ENCODE results near the gene AHCYL2. TPM values are rescaled to one million over a fixed set of nuclear protein-coding genes. Genes with fewer than 3 reads are reported as not detected.

The AHCYL2 gene
- total RNA-seq, 1 donor from 2014 or later: 10.1 TPM

DNA sequence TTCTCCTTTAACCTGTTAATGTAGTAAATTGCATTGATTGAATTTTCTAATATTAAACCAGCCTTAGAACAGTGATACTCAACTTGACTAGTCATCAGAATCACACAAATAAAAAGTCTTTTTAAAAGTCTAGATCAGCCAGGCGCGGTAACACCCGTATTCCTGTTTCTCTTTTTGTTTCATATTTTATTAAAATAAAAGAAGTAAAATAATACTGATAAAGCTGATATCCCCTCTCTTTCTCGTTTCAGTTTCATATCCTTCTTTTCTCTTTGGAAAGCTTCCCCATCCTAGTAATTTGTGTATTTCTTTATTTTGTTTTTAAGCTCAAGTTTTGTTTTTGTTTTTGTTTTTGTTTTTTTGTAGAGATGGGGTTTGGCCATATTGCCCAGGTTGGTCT lies 27.1 kb upstream of the AHCYL2 start:
- H3K4me3 ChIP-seq (ENCODE audit: low read depth, low read length): no peak overlapping the region
- DNase-seq (ENCODE audit: low read depth): no peak

DNA sequence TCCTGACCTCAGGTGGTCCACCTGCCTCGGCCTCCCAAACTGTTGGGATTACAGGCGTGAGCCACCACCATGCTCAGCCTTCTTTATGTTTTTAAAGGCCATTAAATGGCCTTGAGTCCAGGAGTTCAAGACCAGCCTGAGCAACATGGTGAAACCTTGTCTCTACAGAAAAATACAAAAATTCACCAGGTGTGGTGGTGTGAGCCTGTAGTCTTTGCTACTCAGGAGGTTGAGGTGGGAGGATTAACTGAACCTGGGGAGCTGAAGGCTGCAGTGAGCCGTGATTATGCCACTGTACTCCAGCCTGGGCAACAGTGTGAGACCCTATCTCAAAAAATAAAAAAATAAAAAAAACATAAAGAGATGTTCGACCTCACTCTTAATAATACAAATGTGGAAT lies 25.4 kb upstream of the AHCYL2 start:
- no peak for DNase-seq (ENCODE audit: low read depth)
- TF ChIP-seq, protein P1, sequence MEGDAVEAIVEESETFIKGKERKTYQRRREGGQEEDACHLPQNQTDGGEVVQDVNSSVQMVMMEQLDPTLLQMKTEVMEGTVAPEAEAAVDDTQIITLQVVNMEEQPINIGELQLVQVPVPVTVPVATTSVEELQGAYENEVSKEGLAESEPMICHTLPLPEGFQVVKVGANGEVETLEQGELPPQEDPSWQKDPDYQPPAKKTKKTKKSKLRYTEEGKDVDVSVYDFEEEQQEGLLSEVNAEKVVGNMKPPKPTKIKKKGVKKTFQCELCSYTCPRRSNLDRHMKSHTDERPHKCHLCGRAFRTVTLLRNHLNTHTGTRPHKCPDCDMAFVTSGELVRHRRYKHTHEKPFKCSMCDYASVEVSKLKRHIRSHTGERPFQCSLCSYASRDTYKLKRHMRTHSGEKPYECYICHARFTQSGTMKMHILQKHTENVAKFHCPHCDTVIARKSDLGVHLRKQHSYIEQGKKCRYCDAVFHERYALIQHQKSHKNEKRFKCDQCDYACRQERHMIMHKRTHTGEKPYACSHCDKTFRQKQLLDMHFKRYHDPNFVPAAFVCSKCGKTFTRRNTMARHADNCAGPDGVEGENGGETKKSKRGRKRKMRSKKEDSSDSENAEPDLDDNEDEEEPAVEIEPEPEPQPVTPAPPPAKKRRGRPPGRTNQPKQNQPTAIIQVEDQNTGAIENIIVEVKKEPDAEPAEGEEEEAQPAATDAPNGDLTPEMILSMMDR (IDR thresholded peaks at IDR 0.05; ENCODE audit: insufficient read depth, low read length, poor library complexity, severe bottlenecking): no peak
- Histone ChIP-seq H3K4me3 (ENCODE audit: low read depth, low read length) (no peak overlapping the region), H3K36me3 (ENCODE audit: control insufficient read depth, insufficient read depth, low read length) (no peaks in the 10 kb centered on the region), H3K27me3 (ENCODE audit: control insufficient read depth, insufficient read depth, low read length) (no peaks in the 10 kb centered on the region)

More for the DNA sequence above, 27.1 kb upstream of the AHCYL2 start:
- H3K36me3 ChIP-seq (ENCODE audit: control insufficient read depth, insufficient read depth, low read length): no peaks in the 10 kb centered on the region
- H3K27me3 ChIP-seq (ENCODE audit: control insufficient read depth, insufficient read depth, low read length): no peaks in the 10 kb centered on the region
- TF ChIP-seq, protein P1 (IDR thresholded peaks at IDR 0.05; ENCODE audit: insufficient read depth, low read length, poor library complexity, severe bottlenecking): no peak

DNA sequence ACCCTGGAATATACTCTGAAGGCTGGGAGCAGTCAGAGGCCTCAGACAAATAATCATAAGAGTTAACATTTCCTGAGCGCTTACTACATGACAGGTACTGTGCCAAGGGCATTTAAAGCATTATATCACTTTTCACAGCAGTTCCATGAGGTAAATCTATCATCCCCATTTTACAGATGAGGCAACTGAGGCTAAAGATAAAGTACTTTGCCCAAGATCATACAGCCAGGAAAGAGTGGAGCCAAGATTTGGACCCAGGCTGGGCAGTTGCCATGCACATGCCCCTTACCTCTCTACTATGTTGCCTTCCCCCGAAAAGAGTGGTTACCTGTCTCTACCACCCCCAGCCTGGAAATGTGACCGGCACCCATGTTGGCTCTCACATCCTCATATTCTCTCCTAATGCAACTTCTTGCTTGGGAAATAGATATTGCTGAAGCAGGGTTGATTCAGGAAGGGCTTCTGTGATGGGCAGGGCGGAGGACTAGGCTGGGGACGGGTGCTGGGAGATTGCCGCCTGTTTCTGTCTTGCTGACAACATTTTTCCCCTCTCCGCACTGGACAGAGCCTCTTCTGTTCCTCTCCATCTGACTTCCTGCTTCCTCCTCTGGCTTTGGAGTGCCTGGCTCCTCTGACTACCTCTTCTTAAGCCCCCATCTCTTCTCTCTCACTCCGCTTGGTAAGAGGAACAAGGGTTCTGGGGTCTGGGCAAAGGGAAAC lies 22.6 kb upstream of the AHCYL2 start:
- Histone ChIP-seq H3K27me3 (ENCODE audit: control insufficient read depth, insufficient read depth, low read length) (no peaks in the 10 kb centered on the region), H3K36me3 (ENCODE audit: control insufficient read depth, insufficient read depth, low read length) (peaks cover 1% of the 10 kb centered on the region), H3K4me3 (ENCODE audit: low read depth, low read length) (no peak overlapping the region)
- TF ChIP-seq, protein P1 (IDR thresholded peaks at IDR 0.05; ENCODE audit: insufficient read depth, low read length, poor library complexity, severe bottlenecking): no peak
- DNase-seq (ENCODE audit: low read depth): no peak

DNA sequence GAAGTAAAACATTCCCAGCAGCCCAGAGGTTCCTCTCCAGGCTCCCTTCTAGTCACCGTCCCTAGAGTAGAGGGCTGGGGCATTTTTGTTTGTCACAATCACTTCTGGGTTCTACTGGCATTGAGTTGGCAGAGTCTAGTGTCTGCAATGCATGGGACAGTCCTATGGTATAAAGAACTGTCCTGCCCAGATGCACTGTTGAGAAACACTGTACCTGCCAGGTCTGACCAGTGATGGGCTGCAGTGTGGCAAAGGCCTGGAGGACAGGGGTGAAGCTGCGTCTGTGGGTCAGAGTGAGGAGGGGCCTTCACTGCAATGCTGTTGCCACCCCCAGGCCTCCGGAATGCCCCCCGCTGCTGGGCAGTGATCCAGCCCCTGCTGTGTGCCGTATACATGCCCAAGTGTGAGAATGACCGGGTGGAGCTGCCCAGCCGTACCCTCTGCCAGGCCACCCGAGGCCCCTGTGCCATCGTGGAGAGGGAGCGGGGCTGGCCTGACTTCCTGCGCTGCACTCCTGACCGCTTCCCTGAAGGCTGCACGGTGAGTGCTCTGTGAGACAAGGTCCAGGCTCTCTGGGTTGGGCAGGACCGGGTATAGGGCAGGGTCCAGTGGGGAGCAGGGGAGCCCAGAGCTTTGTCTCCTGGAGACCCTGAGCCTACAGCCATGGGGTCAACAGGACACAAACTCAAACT lies 21.6 kb upstream of the AHCYL2 start:
- TF ChIP-seq, protein P1 (IDR thresholded peaks at IDR 0.05; ENCODE audit: insufficient read depth, low read length, poor library complexity, severe bottlenecking): no peak
- no peak for DNase-seq (ENCODE audit: low read depth)
- Histone ChIP-seq H3K4me3 (ENCODE audit: low read depth, low read length) (no peak overlapping the region), H3K27me3 (ENCODE audit: control insufficient read depth, insufficient read depth, low read length) (no peaks in the 10 kb centered on the region), H3K36me3 (ENCODE audit: control insufficient read depth, insufficient read depth, low read length) (peaks cover 1% of the 10 kb centered on the region)

DNA sequence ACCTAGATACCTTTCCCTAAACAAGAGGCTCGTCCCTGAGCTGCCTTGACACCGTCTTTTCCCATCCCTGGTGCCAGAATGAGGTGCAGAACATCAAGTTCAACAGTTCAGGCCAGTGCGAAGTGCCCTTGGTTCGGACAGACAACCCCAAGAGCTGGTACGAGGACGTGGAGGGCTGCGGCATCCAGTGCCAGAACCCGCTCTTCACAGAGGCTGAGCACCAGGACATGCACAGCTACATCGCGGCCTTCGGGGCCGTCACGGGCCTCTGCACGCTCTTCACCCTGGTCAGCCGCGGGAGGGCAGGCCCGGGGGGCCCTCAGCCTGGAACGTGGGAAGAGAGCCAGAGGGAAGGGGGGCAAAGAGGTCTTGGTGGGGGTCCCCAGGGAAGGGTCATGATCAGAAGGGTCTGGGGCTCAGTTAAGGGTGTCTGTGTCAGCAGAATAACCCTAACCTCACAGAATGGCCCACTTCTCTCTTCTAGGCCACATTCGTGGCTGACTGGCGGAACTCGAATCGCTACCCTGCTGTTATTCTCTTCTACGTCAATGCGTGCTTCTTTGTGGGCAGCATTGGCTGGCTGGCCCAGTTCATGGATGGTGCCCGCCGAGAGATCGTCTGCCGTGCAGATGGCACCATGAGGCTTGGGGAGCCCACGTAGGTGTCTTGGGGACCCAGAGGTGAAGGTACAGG lies 19.6 kb upstream of the AHCYL2 start:
- Histone ChIP-seq H3K4me3 (ENCODE audit: low read depth, low read length) (no peak overlapping the region), H3K27me3 (ENCODE audit: control insufficient read depth, insufficient read depth, low read length) (no peaks in the 10 kb centered on the region), H3K36me3 (ENCODE audit: control insufficient read depth, insufficient read depth, low read length) (peaks cover 1% of the 10 kb centered on the region)
- TF ChIP-seq, protein P1 (IDR thresholded peaks at IDR 0.05; ENCODE audit: insufficient read depth, low read length, poor library complexity, severe bottlenecking): no peak
- no peak for DNase-seq (ENCODE audit: low read depth)

Measured in kidney epithelial cell (primary cell).